HL-60 (cell line): ENCODE results near the gene CLCN7.

Source experiments
- DNase-seq, 2 experiments: peaks; one replicate each; pipeline ENCODE4 v3.0.0-alpha.2; 2010 to 2020; ENCODE audit warnings: low read depth in 1 of 2, low spot score in 1 of 2
- H3K27ac ChIP-seq: fragments of 250-450 bp; sonication (Bioruptor Pico); replicated peaks from 2 replicates; pipeline ENCODE4 v1.5.1; 2020; ENCODE audit warnings: mild to moderate bottlenecking, moderate library complexity
- H3K27me3 ChIP-seq: fragments of 250-450 bp; sonication (Bioruptor Pico); 2 replicates; pipeline ENCODE4 v1.5.1; 2021; ENCODE audit warnings: mild to moderate bottlenecking, moderate library complexity; ENCODE audit not compliant: insufficient read depth, poor library complexity, severe bottlenecking
- H3K4me3 ChIP-seq: replicated peaks from 2 replicates; pipeline ENCODE4 v1.5.1; 2011; ENCODE audit warnings: mild to moderate bottlenecking, control low read depth, low read length; ENCODE audit not compliant: insufficient read depth
- GABPA ChIP-seq: IDR thresholded peaks from 2 replicates; pipeline ENCODE4 v1.6.1; 2012; ENCODE audit warnings: low read depth
- POLR2AphosphoS5 ChIP-seq: IDR thresholded peaks from 2 replicates; pipeline ENCODE4 v1.6.1; 2012; ENCODE audit warnings: low read depth
- SPI1 ChIP-seq: IDR thresholded peaks from 2 replicates; pipeline ENCODE4 v1.6.1; 2012; ENCODE audit warnings: low read depth, mild to moderate bottlenecking, borderline replicate concordance
- TF ChIP-seq, protein P1 (sequence below): IDR thresholded peaks from one replicate; pipeline ENCODE4 v1.5.1; 2011; ENCODE audit warnings: low read length, control low read depth, inconsistent platforms; ENCODE audit not compliant: insufficient read depth
- TF ChIP-seq, protein P2 (sequence below): IDR thresholded peaks from 2 replicates; pipeline ENCODE4 v1.6.1; 2012; ENCODE audit warnings: low read depth; ENCODE audit not compliant: insufficient replicate concordance

Gene CLCN7

DNA sequence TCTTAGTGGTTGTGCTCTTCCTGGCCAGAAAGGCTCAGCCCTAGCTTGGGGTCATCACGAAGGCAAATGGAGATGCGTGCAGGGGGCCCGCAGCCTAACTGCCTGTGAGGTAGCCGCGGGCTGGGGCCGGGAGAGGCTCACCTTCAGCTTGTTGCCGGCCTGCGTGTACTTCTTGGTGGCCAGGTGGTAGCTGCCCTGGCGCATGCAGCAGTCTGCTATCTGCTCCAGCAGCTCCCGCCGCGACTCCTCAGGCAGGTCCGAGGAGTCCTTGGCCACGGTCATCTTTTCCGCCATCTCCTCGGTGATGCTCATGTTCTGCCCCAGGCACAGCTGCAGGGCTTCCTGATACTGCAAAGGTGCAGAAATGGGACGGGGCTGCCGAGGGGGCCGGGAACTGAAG lies 45.6 kb upstream of the CLCN7 start:
- DNase-seq = no peak
- TF ChIP-seq, protein P1, sequence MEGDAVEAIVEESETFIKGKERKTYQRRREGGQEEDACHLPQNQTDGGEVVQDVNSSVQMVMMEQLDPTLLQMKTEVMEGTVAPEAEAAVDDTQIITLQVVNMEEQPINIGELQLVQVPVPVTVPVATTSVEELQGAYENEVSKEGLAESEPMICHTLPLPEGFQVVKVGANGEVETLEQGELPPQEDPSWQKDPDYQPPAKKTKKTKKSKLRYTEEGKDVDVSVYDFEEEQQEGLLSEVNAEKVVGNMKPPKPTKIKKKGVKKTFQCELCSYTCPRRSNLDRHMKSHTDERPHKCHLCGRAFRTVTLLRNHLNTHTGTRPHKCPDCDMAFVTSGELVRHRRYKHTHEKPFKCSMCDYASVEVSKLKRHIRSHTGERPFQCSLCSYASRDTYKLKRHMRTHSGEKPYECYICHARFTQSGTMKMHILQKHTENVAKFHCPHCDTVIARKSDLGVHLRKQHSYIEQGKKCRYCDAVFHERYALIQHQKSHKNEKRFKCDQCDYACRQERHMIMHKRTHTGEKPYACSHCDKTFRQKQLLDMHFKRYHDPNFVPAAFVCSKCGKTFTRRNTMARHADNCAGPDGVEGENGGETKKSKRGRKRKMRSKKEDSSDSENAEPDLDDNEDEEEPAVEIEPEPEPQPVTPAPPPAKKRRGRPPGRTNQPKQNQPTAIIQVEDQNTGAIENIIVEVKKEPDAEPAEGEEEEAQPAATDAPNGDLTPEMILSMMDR = no peak
- TF ChIP-seq GABPA (no peak), SPI1 (no peak)
- H3K27me3 ChIP-seq = no peaks in the 10 kb centered on the region

DNA sequence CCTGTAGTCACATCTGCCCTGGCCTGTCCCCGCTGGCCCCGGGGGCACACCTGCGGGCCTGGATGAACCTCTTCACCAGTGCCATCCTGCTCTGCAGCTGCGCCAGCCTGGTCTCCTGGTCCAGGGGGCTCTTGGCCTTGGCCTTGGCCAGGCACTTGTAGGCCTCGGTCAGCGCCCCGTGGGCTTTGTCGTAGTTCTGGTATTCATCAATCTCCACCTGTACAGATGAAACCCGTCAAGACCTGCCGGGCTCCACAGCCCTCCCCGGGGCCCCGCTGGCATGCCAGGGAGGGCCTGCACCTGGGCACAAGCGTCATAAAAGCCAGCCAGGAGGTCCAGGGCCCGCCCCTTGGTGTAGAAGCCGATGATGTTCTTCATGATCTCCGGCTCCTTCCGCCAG lies 45.0 kb upstream of the CLCN7 start:
- TF ChIP-seq SPI1 (no peak), GABPA (no peak), POLR2AphosphoS5 (no peak)
- TF ChIP-seq, protein P1 = no peak
- TF ChIP-seq, protein P2, sequence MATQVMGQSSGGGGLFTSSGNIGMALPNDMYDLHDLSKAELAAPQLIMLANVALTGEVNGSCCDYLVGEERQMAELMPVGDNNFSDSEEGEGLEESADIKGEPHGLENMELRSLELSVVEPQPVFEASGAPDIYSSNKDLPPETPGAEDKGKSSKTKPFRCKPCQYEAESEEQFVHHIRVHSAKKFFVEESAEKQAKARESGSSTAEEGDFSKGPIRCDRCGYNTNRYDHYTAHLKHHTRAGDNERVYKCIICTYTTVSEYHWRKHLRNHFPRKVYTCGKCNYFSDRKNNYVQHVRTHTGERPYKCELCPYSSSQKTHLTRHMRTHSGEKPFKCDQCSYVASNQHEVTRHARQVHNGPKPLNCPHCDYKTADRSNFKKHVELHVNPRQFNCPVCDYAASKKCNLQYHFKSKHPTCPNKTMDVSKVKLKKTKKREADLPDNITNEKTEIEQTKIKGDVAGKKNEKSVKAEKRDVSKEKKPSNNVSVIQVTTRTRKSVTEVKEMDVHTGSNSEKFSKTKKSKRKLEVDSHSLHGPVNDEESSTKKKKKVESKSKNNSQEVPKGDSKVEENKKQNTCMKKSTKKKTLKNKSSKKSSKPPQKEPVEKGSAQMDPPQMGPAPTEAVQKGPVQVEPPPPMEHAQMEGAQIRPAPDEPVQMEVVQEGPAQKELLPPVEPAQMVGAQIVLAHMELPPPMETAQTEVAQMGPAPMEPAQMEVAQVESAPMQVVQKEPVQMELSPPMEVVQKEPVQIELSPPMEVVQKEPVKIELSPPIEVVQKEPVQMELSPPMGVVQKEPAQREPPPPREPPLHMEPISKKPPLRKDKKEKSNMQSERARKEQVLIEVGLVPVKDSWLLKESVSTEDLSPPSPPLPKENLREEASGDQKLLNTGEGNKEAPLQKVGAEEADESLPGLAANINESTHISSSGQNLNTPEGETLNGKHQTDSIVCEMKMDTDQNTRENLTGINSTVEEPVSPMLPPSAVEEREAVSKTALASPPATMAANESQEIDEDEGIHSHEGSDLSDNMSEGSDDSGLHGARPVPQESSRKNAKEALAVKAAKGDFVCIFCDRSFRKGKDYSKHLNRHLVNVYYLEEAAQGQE = no peak
- no peak overlapping the region for H3K27ac ChIP-seq

More for the DNA sequence above, 45.6 kb upstream of the CLCN7 start:
- Histone ChIP-seq H3K27ac (no peak overlapping the region), H3K4me3 (no peak overlapping the region)

DNA sequence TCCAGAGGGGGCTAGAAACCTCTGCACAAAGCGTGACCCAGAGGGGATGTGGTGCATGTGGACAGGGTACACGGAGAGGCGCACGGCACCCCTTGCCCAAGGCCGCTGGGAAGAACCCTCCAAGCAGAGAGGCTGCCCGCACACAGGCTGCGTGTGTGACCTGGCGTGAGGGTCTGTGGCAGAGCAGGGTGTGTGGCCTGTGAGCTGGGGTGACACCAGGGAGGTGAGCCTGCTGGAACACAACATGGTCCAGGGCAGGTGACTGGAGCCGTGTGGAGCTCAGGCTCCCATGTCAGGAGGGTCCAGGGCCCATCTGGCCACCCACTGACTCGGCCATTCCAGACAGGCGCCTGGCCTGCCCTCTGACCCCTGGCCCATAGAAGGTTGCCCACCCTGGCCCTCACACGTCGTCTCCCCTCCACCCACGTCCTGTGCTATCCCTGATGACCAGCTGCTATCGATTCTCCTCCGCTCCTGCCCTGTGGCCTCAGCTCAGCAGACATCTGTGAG lies 43.9 kb upstream of the CLCN7 start:
- TF ChIP-seq POLR2AphosphoS5 = no peak
- no peak for TF ChIP-seq SPI1
- TF ChIP-seq, protein P2 = no peak
- TF ChIP-seq GABPA = no peak
- TF ChIP-seq, protein P1 = no peak
- no peak overlapping the region for H3K4me3 ChIP-seq
- no peak overlapping the region for H3K27ac ChIP-seq
- no peaks in the 10 kb centered on the region for H3K27me3 ChIP-seq
- no peak for DNase-seq

More for the DNA sequence above, 45.0 kb upstream of the CLCN7 start:
- Histone ChIP-seq H3K27me3 (no peaks in the 10 kb centered on the region), H3K4me3 (no peak overlapping the region)
- no peak for DNase-seq

DNA sequence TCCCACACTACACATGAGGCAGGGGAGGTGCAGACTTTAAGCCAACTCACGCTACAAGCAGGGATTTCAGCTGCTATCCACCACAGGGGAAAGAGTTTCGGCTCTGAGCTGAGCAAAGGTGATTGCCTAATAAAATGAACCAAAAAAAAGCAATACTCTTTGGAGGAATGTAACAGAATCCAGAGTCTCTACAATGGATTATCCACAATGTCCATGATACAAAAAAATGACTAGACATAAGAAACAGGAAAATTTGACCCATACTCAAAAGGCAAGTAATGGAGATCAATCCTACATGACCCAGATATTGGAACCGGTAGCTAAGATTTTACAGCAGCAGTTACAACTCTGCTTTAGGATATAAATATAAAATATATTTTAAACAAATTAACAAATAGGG lies 39.7 kb upstream of the CLCN7 start:
- DNase-seq = no peak
- H3K4me3 ChIP-seq = no peak overlapping the region
- H3K27me3 ChIP-seq = no peaks in the 10 kb centered on the region
- TF ChIP-seq GABPA (no peak), POLR2AphosphoS5 (0 out of 2 replicates have a peak, but pooled peaks have one; percentile 27)
- TF ChIP-seq, protein P1 = no peak
- no peak overlapping the region for H3K27ac ChIP-seq
